Endothelial cell of umbilical vein (primary cell): ENCODE results near the gene PBX3. TPM values are rescaled to one million over a fixed set of nuclear protein-coding genes. Genes with fewer than 3 reads are reported as not detected.

ENCODE experiments used
- BruUV-seq: library from RNA; stranded (reverse); fragments of 400-500 nt; replicated peaks from 2 replicates; lab custom pipeline; 2021; lab: Mats Ljungman, UMichigan
- CTCF ChIA-PET: fragments of 300-600, 350-600 bp; sonication (Branson Sonifier 250); formaldehyde crosslinking; loops from one replicate; lab custom pipeline; 2021; ENCODE audit warnings: antibody characterized with exemption, inconsistent platforms; lab: Charles Lee
- POLR2A ChIA-PET: fragments of 300-600, 350-600 bp; sonication (Branson Sonifier 250); formaldehyde crosslinking; loops from one replicate; lab custom pipeline; 2021; ENCODE audit warnings: antibody characterized with exemption, inconsistent platforms; lab: Charles Lee
- DNase-seq: peaks from one replicate; pipeline ENCODE4 v3.0.0-alpha.2; 2011; ENCODE audit warnings: low read depth, low spot score
- FAIRE-seq: peaks from 2 replicates; lab custom pipeline; 2011; peaks lifted over from hg19 to GRCh38; lab: Jason Lieb, UNC
- H2AFZ ChIP-seq: 2 replicates; pipeline ENCODE4 v1.6.0; 2012; ENCODE audit warnings: low read depth, low read length, control low read depth, inconsistent platforms
- H3K27ac ChIP-seq: 2 replicates; pipeline ENCODE4 v1.5.1; 2011; ENCODE audit warnings: low read depth, mild to moderate bottlenecking, control low read depth, low read length, moderate library complexity; ENCODE audit not compliant: insufficient read depth
- H3K27me3 ChIP-seq, 2 experiments: 2 replicates each; pipeline versions ENCODE4 v1.6.0 to v1.6.1; 2011; ENCODE audit warnings: low read length in 2 of 2, mixed read lengths in 1 of 2; ENCODE audit not compliant: control insufficient read depth in 2 of 2, insufficient read depth in 2 of 2
- H3K36me3 ChIP-seq, 2 experiments: 2 replicates in 1 of 2; 3 replicates in 1 of 2; pipeline ENCODE4 v1.5.1; 2011; ENCODE audit warnings: low read length in 2 of 2, mild to moderate bottlenecking in 1 of 2, moderate library complexity in 1 of 2; ENCODE audit not compliant: control insufficient read depth in 2 of 2, insufficient read depth in 2 of 2; ENCODE audit errors: extremely low read depth in 1 of 2
- H3K4me1 ChIP-seq: 3 replicates; pipeline ENCODE4 v1.5.1; 2011; ENCODE audit warnings: mild to moderate bottlenecking, low read length; ENCODE audit not compliant: control insufficient read depth, insufficient read depth; ENCODE audit errors: extremely low read depth
- H3K4me2 ChIP-seq: 2 replicates; pipeline ENCODE4 v1.6.1; 2011; ENCODE audit warnings: low read length, control low read depth, mixed read lengths; ENCODE audit not compliant: insufficient read depth
- H3K4me3 ChIP-seq, 3 experiments: fragments of 200-600 bp in 1 of 3; sonication (generic), shearing (Covaris generic) in 1 of 3; replicated peaks in 1 of 3; 2 replicates each; pipeline ENCODE4 v1.5.1; 2011 to 2016; ENCODE audit warnings: control low read depth in 3 of 3, low read length in 3 of 3, mild to moderate bottlenecking in 2 of 3, inconsistent platforms in 1 of 3, low read depth in 1 of 3, moderate library complexity in 1 of 3; ENCODE audit not compliant: insufficient read depth in 1 of 3
- H3K79me2 ChIP-seq: 2 replicates; pipeline ENCODE4 v1.6.0; 2012; ENCODE audit warnings: low read length, inconsistent platforms; ENCODE audit not compliant: control insufficient read depth, insufficient read depth
- H3K9ac ChIP-seq: replicated peaks from 2 replicates; pipeline ENCODE3; 2011; ENCODE audit warnings: low read length, control low read depth; ENCODE audit not compliant: insufficient read depth; ENCODE audit errors: extremely low read depth
- H3K9me1 ChIP-seq: replicated peaks from 3 replicates; pipeline ENCODE4 v1.6.0; 2011; ENCODE audit warnings: mild to moderate bottlenecking, low read length; ENCODE audit not compliant: control insufficient read depth, insufficient read depth; ENCODE audit errors: extremely low read depth
- H3K9me3 ChIP-seq: replicated peaks from 2 replicates; pipeline ENCODE4 v1.5.1; 2012; ENCODE audit warnings: low read length, inconsistent platforms; ENCODE audit not compliant: control insufficient read depth, insufficient read depth
- H4K20me1 ChIP-seq: replicated peaks from 2 replicates; pipeline ENCODE3; 2011; ENCODE audit warnings: mild to moderate bottlenecking, low read length; ENCODE audit not compliant: control insufficient read depth, insufficient read depth; ENCODE audit errors: extremely low read depth
- CTCF ChIP-seq, 2 donors: IDR thresholded peaks; 1 replicate in 1 of 2; 2 replicates in 1 of 2; pipeline ENCODE4 v1.5.1; 2011; ENCODE audit warnings: low read length in 2 of 2, mild to moderate bottlenecking in 2 of 2, moderate library complexity in 2 of 2, control low read depth in 1 of 2, inconsistent platforms in 1 of 2, low read depth in 1 of 2; ENCODE audit not compliant: insufficient read depth in 1 of 2; ENCODE audit errors: extremely low read depth in 1 of 2
- EZH2 ChIP-seq: IDR thresholded peaks from 2 replicates; pipeline ENCODE4 v1.6.1; 2012; ENCODE audit warnings: borderline replicate concordance, low read depth, mild to moderate bottlenecking, moderate library complexity, low read length, inconsistent platforms; ENCODE audit not compliant: severe bottlenecking
- FOS ChIP-seq: IDR thresholded peaks from 2 replicates; pipeline ENCODE4 v1.6.1; 2011; ENCODE audit warnings: mild to moderate bottlenecking, low read length, moderate library complexity, borderline replicate concordance; ENCODE audit not compliant: insufficient read depth
- GATA2 ChIP-seq: IDR thresholded peaks from 2 replicates; pipeline ENCODE4 v1.7.0; 2011; ENCODE audit warnings: low read depth, mild to moderate bottlenecking, moderate library complexity, mixed read lengths, low read length; ENCODE audit not compliant: insufficient read length, insufficient read depth
- JUN ChIP-seq: IDR thresholded peaks from 2 replicates; pipeline ENCODE4 v1.6.1; 2011; ENCODE audit warnings: borderline replicate concordance, low read depth; ENCODE audit not compliant: insufficient read length, insufficient read depth
- MAX ChIP-seq: IDR thresholded peaks from 2 replicates; pipeline ENCODE4 v1.6.1; 2011; ENCODE audit not compliant: insufficient read depth, insufficient read length
- MYC ChIP-seq: IDR thresholded peaks from one replicate; pipeline ENCODE4 v1.6.1; 2011; ENCODE audit warnings: mild to moderate bottlenecking, low read depth, low read length
- POLR2A ChIP-seq: IDR thresholded peaks from 2 replicates; pipeline ENCODE4 v1.6.1; 2012; ENCODE audit warnings: low read depth, mild to moderate bottlenecking, control low read depth, low read length
- POLR2AphosphoS5 ChIP-seq: IDR thresholded peaks from 2 replicates; pipeline ENCODE4 v1.6.1; 2012; ENCODE audit warnings: low read depth, mild to moderate bottlenecking, control low read depth, low read length, moderate library complexity; ENCODE audit not compliant: insufficient read depth
- dilution Hi-C: fragments of 300-500 bp; cut with MboI; formaldehyde crosslinking; loops from one replicate; pipeline ENCODE4 v1.15.0; 2019; ENCODE audit warnings: low sequenced_read_pairs; ENCODE audit not compliant: extremely low pct_ligation_motif_present
- intact Hi-C: fragments of 100-400 bp; cut with micrococcal nuclease; formaldehyde crosslinking; loops from one replicate; pipeline ENCODE4 v1.10.0; 2022
- polyA plus RNA-seq, 4 experiments: library from polyadenylated mRNA; depleted of rRNA in 3 of 4; stranded (reverse) in 3 of 4; unstranded in 1 of 4; fragments of >200 nt; gene quantifications; 2 replicates each; pipeline versions ENCODE4 v1.2.1 to v1.2.3, GENCODE V29; 2011 to 2012; ENCODE audit warnings: missing spikeins in 1 of 4
- total RNA-seq: library from RNA; stranded (reverse); gene quantifications from 2 replicates; pipeline ENCODE4 v1.2.3, GENCODE V29; 2021

The PBX3 gene
- total and polyA plus RNA-seq, 2 donors (not counting 3 experiments of a cell fraction or from before 2014, with no cell fraction given): 18.8 to 42.0 TPM

DNA sequence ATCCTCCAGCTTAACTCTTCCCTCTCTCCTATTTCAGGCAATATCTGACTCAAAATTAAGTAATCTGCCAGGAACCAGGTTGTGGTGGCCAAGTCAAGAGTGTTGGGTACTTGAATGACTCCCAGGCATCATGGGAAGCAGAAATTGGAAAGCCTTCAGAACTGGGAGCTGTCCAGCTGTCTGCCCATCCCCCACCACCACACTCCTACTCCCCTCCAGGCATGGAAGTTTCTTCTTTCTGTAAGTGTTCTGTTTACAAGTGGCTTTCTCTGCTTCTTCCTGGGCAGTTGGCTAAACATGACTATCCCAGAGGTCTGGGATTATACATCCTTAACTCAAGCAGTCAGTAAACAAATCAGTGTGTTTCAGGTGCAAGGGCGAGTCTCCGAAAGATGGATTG, 14.6 kb upstream of the PBX3 start:
- no peaks in the 10 kb centered on the region for H4K20me1 ChIP-seq
- H3K79me2 ChIP-seq: no peaks in the 10 kb centered on the region
- no peaks in the 10 kb centered on the region for H3K9me1 ChIP-seq
- no peak overlapping the region for H3K4me2 ChIP-seq
- no peak overlapping the region for H3K4me3 ChIP-seq
- H3K36me3 ChIP-seq: no peaks in the 10 kb centered on the region
- no peak overlapping the region for H2AFZ ChIP-seq
- ChIA-PET POLR2A (no interaction called here), CTCF (no interaction called here)
- intact Hi-C loops: no loop called here
- no peak overlapping the region for H3K27ac ChIP-seq
- peaks cover 7 to 8% of the 10 kb centered on the region in 2 experiments for H3K27me3 ChIP-seq
- no peak for TF ChIP-seq CTCF (IDR thresholded peaks at IDR 0.05; ENCODE audit: extremely low read depth in 1 of 2, insufficient read depth in 1 of 2, low read depth in 1 of 2, low read length in 2 of 2)
- no peak for TF ChIP-seq MYC
- no peak for TF ChIP-seq POLR2A
- no peaks in the 10 kb centered on the region for H3K9me3 ChIP-seq
- no peaks in the 10 kb centered on the region for H3K4me1 ChIP-seq
- BruUV-seq: no TSS peak
- dilution Hi-C loops: no loop called here
- no peak overlapping the region for H3K9ac ChIP-seq
- no peak for FAIRE-seq
- DNase-seq: no peak

- ChIA-PET CTCF (no interaction called here), POLR2A (interaction anchor here (0.6 kb wide), 1 partner anchor 147 kb away, joined by 3 read pairs; no protein-coding TSS in a partner anchor)
- no peaks in the 10 kb centered on the region for H4K20me1 ChIP-seq
- no TSS peak for BruUV-seq
- TF ChIP-seq EZH2 (no peak), GATA2 (no peak), POLR2AphosphoS5 (no peak), POLR2A (no peak), JUN (no peak), CTCF (IDR thresholded peaks at IDR 0.05; ENCODE audit: extremely low read depth in 1 of 2, insufficient read depth in 1 of 2, low read depth in 1 of 2, low read length in 2 of 2) (no peak), MAX (no peak), FOS (no peak), MYC (no peak)
- FAIRE-seq (no peak), DNase-seq (no peak)
- H2AFZ ChIP-seq: no peak overlapping the region
- H3K27me3 ChIP-seq: peaks cover 3 to 5% of the 10 kb centered on the region in 2 experiments
- H3K79me2 ChIP-seq: no peaks in the 10 kb centered on the region
- H3K4me2 ChIP-seq: no peak overlapping the region
- H3K4me1 ChIP-seq: no peaks in the 10 kb centered on the region
- H3K9me3 ChIP-seq: no peaks in the 10 kb centered on the region
- H3K4me3 ChIP-seq: no peak overlapping the region
- no peaks in the 10 kb centered on the region for H3K9me1 ChIP-seq
- dilution Hi-C loops (no loop called here), intact Hi-C loops (no loop called here)
- no peak overlapping the region for H3K27ac ChIP-seq
- no peak overlapping the region for H3K9ac ChIP-seq
- no peaks in the 10 kb centered on the region for H3K36me3 ChIP-seq
These were observed 7.7 kb upstream of the PBX3 start for GRCh38 chr9:125739436-125739835.
